ENCODE data around the gene PDE3A. TPM values are rescaled to one million over a fixed set of nuclear protein-coding genes. Genes with fewer than 3 reads are reported as not detected.
A peak's percentile ranks its signal among the peaks of the same experiment; 100 is the strongest.
"Not testable (repeated sequence)": the region's sequence is repeated elsewhere in the genome, so short reads cannot be mapped to it uniquely, and the experiment has no call there.

PDE3A gene
- total RNA-seq, 2 donors from 2014 or later: 78.3 to 110 TPM

- Histone ChIP-seq H3K4me3 (peak overlapping the region; percentile 28), H3K4me1 (ENCODE audit: control insufficient read depth in 1 of 2, low read depth in 2 of 2) (peaks cover 54 to 75% of the 10 kb centered on the region in 2 donors), H3K36me3 (no peaks in the 10 kb centered on the region), H3K27ac (peak overlapping the region in 1 of 2 donors; percentile 30), H3K27me3 (replicated peaks; ENCODE audit: insufficient read depth) (no peaks in the 10 kb centered on the region), H3K9me3 (no peaks in the 10 kb centered on the region)
- TF ChIP-seq CTCF (IDR thresholded peaks at IDR 0.05): no peak
- DNase-seq (ENCODE audit: low spot score): no peak
- no peak for ATAC-seq (ENCODE audit: insufficient number of reproducible peaks, low FRiP score, low read depth)
These were observed 9.4 kb downstream of the PDE3A start for GRCh38 chr12:20377750-20378149.

- no peak for TF ChIP-seq CTCF (IDR thresholded peaks at IDR 0.05)
- H3K27me3 ChIP-seq (replicated peaks; ENCODE audit: insufficient read depth): no peaks in the 10 kb centered on the region
- no peak for DNase-seq (ENCODE audit: low spot score)
- H3K36me3 ChIP-seq: no peaks in the 10 kb centered on the region
- no peaks in the 10 kb centered on the region for H3K9me3 ChIP-seq
- ATAC-seq (ENCODE audit: insufficient number of reproducible peaks, low FRiP score, low read depth): no peak
- no peak overlapping the region for H3K4me3 ChIP-seq
- no peak overlapping the region for H3K27ac ChIP-seq
- peaks cover 36 to 65% of the 10 kb centered on the region in 2 donors for H3K4me1 ChIP-seq (ENCODE audit: control insufficient read depth in 1 of 2, low read depth in 2 of 2)
These were observed 13.8 kb downstream of the PDE3A start for GRCh38 chr12:20382117-20382516.

GRCh38 chr12:20383612-20384011, 15.3 kb downstream of the PDE3A start:
- Histone ChIP-seq H3K9me3 (no peaks in the 10 kb centered on the region), H3K4me1 (ENCODE audit: control insufficient read depth in 1 of 2, low read depth in 2 of 2) (peaks cover 27 to 64% of the 10 kb centered on the region in 2 donors), H3K36me3 (no peaks in the 10 kb centered on the region), H3K4me3 (peak overlapping the region; percentile 44), H3K27me3 (replicated peaks; ENCODE audit: insufficient read depth) (no peaks in the 10 kb centered on the region), H3K27ac (peak overlapping the region; percentile 18 to 34)
- TF ChIP-seq CTCF (IDR thresholded peaks at IDR 0.05): no peak
- no peak for ATAC-seq (ENCODE audit: insufficient number of reproducible peaks, low FRiP score, low read depth)
- DNase-seq (ENCODE audit: low spot score): no peak

- not testable (repeated sequence) for ATAC-seq (ENCODE audit: insufficient number of reproducible peaks, low FRiP score, low read depth); DNase-seq (ENCODE audit: low spot score); H3K9me3 ChIP-seq; H3K4me3 ChIP-seq; H3K27me3 ChIP-seq (replicated peaks; ENCODE audit: insufficient read depth); H3K27ac ChIP-seq; H3K36me3 ChIP-seq
- H3K4me1 ChIP-seq (ENCODE audit: control insufficient read depth in 1 of 2, low read depth in 2 of 2): peaks cover 26 to 64% of the 10 kb centered on the region in 2 donors
These were observed 16.5 kb downstream of the PDE3A start for GRCh38 chr12:20384836-20385235.

GRCh38 chr12:20390846-20391245, 22.5 kb downstream of the PDE3A start:
- no peak for ATAC-seq (ENCODE audit: insufficient number of reproducible peaks, low FRiP score, low read depth)

More at GRCh38 chr12:20390846-20391245, 22.5 kb downstream of the PDE3A start:
- no peaks in the 10 kb centered on the region for H3K36me3 ChIP-seq
- H3K4me3 ChIP-seq: peak overlapping the region; percentile 24
- H3K27me3 ChIP-seq (replicated peaks; ENCODE audit: insufficient read depth): no peaks in the 10 kb centered on the region
- no peak overlapping the region for H3K27ac ChIP-seq
- H3K9me3 ChIP-seq: no peaks in the 10 kb centered on the region
- DNase-seq (ENCODE audit: low spot score): no peak
- no peak for TF ChIP-seq CTCF (IDR thresholded peaks at IDR 0.05)
- H3K4me1 ChIP-seq (ENCODE audit: control insufficient read depth in 1 of 2, low read depth in 2 of 2): peaks cover 12 to 52% of the 10 kb centered on the region in 2 donors

All from thoracic aorta (tissue), 2 donors.